ENCODE measurements around the gene IPO9. TPM values are rescaled to one million over a fixed set of nuclear protein-coding genes. Genes with fewer than 3 reads are reported as not detected.

Gene IPO9
- total and polyA plus RNA-seq, 8 donors, result 12.4 to 21.2 (median 16.3) TPM

DNA sequence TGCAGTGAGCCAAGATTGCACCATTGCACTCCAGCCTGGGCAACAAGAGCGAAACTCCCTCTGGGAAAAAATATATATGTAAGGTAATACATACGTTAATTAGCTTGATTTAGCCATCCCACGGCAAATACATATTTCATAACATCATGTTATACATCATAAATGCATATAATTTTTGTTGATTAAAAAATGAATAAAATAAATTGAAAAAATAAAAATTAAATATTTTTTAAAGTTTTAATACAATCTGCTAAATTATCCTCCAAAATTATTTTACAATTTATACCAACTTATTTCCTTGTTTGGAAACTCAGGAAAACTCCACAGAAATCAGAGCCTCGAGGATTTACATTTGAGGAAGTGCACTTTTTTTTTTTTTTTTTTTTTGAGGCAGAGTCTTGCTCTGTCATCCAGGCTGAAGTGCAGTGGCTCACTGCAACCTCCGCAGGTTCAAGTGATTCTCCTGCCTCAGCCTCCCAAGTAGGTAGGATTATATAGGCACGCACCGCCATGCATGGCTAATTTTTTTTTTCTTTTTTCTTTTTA is 12.6 kb upstream of the IPO9 start:
- DNase-seq (no peak), ATAC-seq (no peak), FAIRE-seq (no peak)
- H3K9me3 ChIP-seq, result no peaks in the 10 kb centered on the region
- H3K27ac ChIP-seq, result no peak overlapping the region
- H3K27me3 ChIP-seq, result no peaks in the 10 kb centered on the region
- H3K36me3 ChIP-seq, result peaks cover 0 to 10% (median 0%) of the 10 kb centered on the region in 3 donors
- TF ChIP-seq CTCF (IDR thresholded peaks at IDR 0.05), result no peak
- intact Hi-C loops (cut with DNase I), result no loop called here
- H3K4me3 ChIP-seq, result no peak overlapping the region
- H3K4me1 ChIP-seq, result no peaks in the 10 kb centered on the region
- 94% methylated on average over 7 of the region's 7 CpGs for WGBS, 2 donors

DNA sequence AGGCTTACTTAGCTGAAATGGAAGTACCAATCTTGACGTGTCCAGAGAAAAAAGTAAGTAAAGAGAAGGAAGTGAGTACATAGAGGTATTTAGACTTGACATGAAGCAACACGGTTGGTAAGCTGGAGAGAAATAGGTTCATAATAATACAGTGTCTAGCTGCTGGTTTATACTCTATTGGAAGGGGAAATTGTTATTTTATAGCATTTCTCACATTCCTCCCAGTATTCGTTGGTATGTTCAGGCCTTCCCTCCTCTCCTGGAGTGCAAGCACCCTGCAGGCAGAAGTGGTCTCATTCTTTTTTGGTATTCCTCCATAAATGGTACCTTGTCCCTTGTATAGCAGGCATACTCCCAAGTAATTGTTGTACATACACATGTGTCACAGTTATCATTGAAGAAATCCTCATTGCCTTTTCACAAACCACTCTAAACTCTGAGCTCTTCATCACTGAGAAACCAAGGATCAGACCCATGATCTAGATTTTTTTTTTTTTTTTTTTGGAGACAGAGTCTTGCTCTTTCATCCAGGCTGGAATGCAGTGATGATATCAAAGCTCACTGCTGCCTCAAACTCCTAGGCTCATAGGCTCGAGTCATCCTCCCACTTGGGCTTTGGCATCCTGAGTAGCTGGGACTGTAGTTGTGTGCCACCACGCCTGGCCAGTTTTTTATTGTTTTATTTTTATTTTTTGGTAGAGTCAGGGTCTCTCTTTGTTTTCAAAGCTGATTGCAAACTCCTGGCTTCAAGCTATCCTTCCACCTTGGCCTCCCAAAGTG is 9.8 kb upstream of the IPO9 start:
- no peaks in the 10 kb centered on the region for H3K4me1 ChIP-seq
- H3K9me3 ChIP-seq, result no peaks in the 10 kb centered on the region
- H3K27me3 ChIP-seq, result no peaks in the 10 kb centered on the region
- intact Hi-C loops (cut with DNase I), result no loop called here
- 77 to 86% methylated on average over 5 of the region's 5 CpGs for WGBS, 2 donors
- H3K27ac ChIP-seq, result no peak overlapping the region
- no peak for TF ChIP-seq CTCF (IDR thresholded peaks at IDR 0.05)
- no peak overlapping the region for H3K4me3 ChIP-seq
- ATAC-seq (no peak), FAIRE-seq (no peak), DNase-seq (no peak)
- H3K36me3 ChIP-seq, result peaks cover 0 to 10% (median 0%) of the 10 kb centered on the region in 3 donors

DNA sequence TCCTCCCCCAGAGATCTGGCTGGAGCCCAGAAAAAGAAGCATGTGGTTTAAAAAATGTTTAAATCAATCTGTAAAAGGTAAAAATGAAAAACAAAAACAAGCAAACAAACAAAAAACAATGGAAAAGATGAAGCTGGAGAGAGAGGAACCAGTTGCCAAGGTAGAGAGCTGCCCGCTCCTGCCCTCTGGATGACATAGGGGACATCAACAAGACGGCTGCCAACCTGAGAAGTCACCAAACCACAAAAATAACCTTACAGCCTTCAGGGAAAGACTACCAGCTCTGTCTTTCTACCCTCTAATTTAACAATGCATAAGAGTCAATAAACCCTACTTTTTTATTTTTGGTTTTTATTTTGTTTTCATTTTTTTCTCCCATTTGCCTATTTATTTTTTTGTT is 8.5 kb upstream of the IPO9 start:
- Histone ChIP-seq H3K4me3 (no peak overlapping the region), H3K4me1 (no peaks in the 10 kb centered on the region), H3K9me3 (no peaks in the 10 kb centered on the region), H3K27ac (no peak overlapping the region), H3K36me3 (peaks cover 0 to 10% (median 0%) of the 10 kb centered on the region in 3 donors), H3K27me3 (no peaks in the 10 kb centered on the region)
- WGBS, 2 donors, result 95 to 97% methylated on average over 2 of the region's 2 CpGs
- no peak for FAIRE-seq
- intact Hi-C loops (cut with DNase I), result no loop called here
- ATAC-seq, result no peak
- TF ChIP-seq CTCF (IDR thresholded peaks at IDR 0.05), result no peak
- no peak for DNase-seq

- Histone ChIP-seq H3K9me3 (no peaks in the 10 kb centered on the region), H3K36me3 (peaks cover 0 to 4% (median 0%) of the 10 kb centered on the region in 3 donors), H3K4me1 (peaks cover 4 to 5% (median 5%) of the 10 kb centered on the region in 3 donors), H3K4me3 (no peak overlapping the region), H3K27me3 (no peaks in the 10 kb centered on the region), H3K27ac (no peak overlapping the region)
- DNase-seq, result no peak
- 41 to 51% methylated on average over 3 of the region's 3 CpGs for WGBS, 2 donors
- no peak for FAIRE-seq
- intact Hi-C loops (cut with DNase I), result no loop called here
- no peak for TF ChIP-seq CTCF (IDR thresholded peaks at IDR 0.05)
- no peak for ATAC-seq
Measured at GRCh38 chr1:201825245-201825644, 3.7 kb upstream of the IPO9 start.

DNA sequence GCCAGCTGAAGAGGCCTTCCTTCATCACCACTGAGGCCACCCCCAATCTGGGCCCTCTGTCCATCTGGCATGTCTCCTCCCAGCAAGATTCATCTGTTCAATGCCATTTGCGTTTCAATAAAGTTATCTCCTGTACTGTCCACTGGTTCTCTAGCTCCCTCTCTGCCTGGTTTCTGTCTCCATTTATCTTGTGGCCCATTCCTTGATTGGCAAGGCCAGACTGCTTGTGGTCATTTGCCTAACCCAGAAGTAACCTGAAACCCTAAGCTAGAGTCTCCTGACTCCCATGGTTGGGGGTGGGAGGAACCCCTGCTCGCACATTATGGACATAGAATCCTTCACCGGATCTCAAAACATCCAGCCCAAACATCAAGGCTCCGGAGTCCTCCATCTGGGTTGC is 2.1 kb upstream of the IPO9 start:
- H3K9me3 ChIP-seq, result no peaks in the 10 kb centered on the region
- H3K4me3 ChIP-seq, result no peak overlapping the region
- FAIRE-seq, result no peak
- no peak for ATAC-seq
- TF ChIP-seq CTCF (IDR thresholded peaks at IDR 0.05), result no peak
- H3K36me3 ChIP-seq, result no peaks in the 10 kb centered on the region
- WGBS, 2 donors, result 64 to 79% methylated on average over 4 of the region's 4 CpGs
- peaks cover 6 to 15% (median 7%) of the 10 kb centered on the region in 3 donors for H3K4me1 ChIP-seq
- intact Hi-C loops (cut with DNase I), result no loop called here
- H3K27ac ChIP-seq, result no peak overlapping the region
- no peaks in the 10 kb centered on the region for H3K27me3 ChIP-seq
- no peak for DNase-seq
